NCI-H2196 (cell line): ENCODE measurements around the gene OR2V1.
"Not testable (repeated sequence)": the region's sequence is repeated elsewhere in the genome, so short reads cannot be mapped to it uniquely, and the experiment has no call there.

Source experiments
- DNase-seq: peaks from one replicate; lab custom pipeline; 2025; ENCODE audit not compliant: unreplicated experiment; lab: John Stamatoyannopoulos, UW

The OR2V1 gene

GRCh38 chr5:181130832-181131496, at the start of gene OR2V1:
Gene OR2V1, minus strand, starts transcription at chr5:181131169. Its CDS starts 5,865 bp downstream, at chr5:181125304.
- no peak for DNase-seq

- DNase-seq, result not testable (repeated sequence)
These were observed 46.6 kb upstream of the OR2V1 start for GRCh38 chr5:181177559-181177958.

- DNase-seq, result no peak
These were observed 45.4 kb upstream of the OR2V1 start for GRCh38 chr5:181176254-181176952.

- no peak for DNase-seq
These were observed 42.7 kb upstream of the OR2V1 start for GRCh38 chr5:181173420-181174342.

GRCh38 chr5:181173027-181173419, 42.1 kb upstream of the OR2V1 start:
- no peak for DNase-seq

GRCh38 chr5:181171782-181172181, 40.8 kb upstream of the OR2V1 start:
- DNase-seq, result no peak

- no peak for DNase-seq
These were observed 40.0 kb upstream of the OR2V1 start for GRCh38 chr5:181170996-181171395.

- no peak for DNase-seq
These were observed 39.4 kb upstream of the OR2V1 start for GRCh38 chr5:181170237-181170825.

- not testable (repeated sequence) for DNase-seq
These were observed 38.7 kb upstream of the OR2V1 start for GRCh38 chr5:181169459-181170236.

GRCh38 chr5:181168595-181169118, 37.7 kb upstream of the OR2V1 start:
- DNase-seq, result no peak

GRCh38 chr5:181167814-181168488, 37.0 kb upstream of the OR2V1 start:
- DNase-seq, result no peak

- no peak for DNase-seq
These were observed 36.1 kb upstream of the OR2V1 start for GRCh38 chr5:181166812-181167733.

GRCh38 chr5:181164076-181164952, 33.3 kb upstream of the OR2V1 start:
- no peak for DNase-seq

GRCh38 chr5:181163487-181164075, 32.6 kb upstream of the OR2V1 start:
- DNase-seq, result no peak

GRCh38 chr5:181161534-181162175, 30.7 kb upstream of the OR2V1 start:
- no peak for DNase-seq

GRCh38 chr5:181160755-181161533, 30.0 kb upstream of the OR2V1 start:
- peak; percentile 26 for DNase-seq
